Measurements from ENCODE around the gene NAA40. TPM values are rescaled to one million over a fixed set of nuclear protein-coding genes. Genes with fewer than 3 reads are reported as not detected.
"Not testable (repeated sequence)": the region's sequence is repeated elsewhere in the genome, so short reads cannot be mapped to it uniquely, and the experiment has no call there.

NAA40 gene
- total RNA-seq, 2 donors from 2014 or later: 26.0 to 29.1 TPM

GRCh38 chr11:63929616-63930015 is 9.2 kb upstream of the NAA40 start:
- no peak for ATAC-seq
- intact Hi-C loops (cut with DNase I): no loop called here
- no peak for DNase-seq

GRCh38 chr11:63931045-63931444 is 7.8 kb upstream of the NAA40 start:
- DNase-seq: no peak
- intact Hi-C loops (cut with DNase I): no loop called here
- ATAC-seq: no peak

- ATAC-seq: no peak
- DNase-seq: no peak
- intact Hi-C loops (cut with DNase I): no loop called here
These were observed 6.9 kb upstream of the NAA40 start for GRCh38 chr11:63931876-63932275.

GRCh38 chr11:63933459-63933858 is 5.3 kb upstream of the NAA40 start:
- intact Hi-C loops (cut with DNase I): no loop called here
- ATAC-seq (peak in 1 of 2 donors; percentile 43), DNase-seq (no peak)

GRCh38 chr11:63937713-63938478 is 906 bp upstream of the NAA40 start:
- DNase-seq: no peak
- intact Hi-C loops (cut with DNase I): no loop called here
- peak in 1 of 2 donors; percentile 17 for ATAC-seq

GRCh38 chr11:63939397-63939891 is 642 bp downstream of the NAA40 start:
- ATAC-seq (peak in 1 of 2 donors; percentile 2), DNase-seq (no peak)
- intact Hi-C loops (cut with DNase I): no loop called here

GRCh38 chr11:63940786-63941185 is 2.0 kb downstream of the NAA40 start:
- no peak for DNase-seq
- ATAC-seq: no peak
- intact Hi-C loops (cut with DNase I): loop anchor here (5.0 to 10.0 kb wide), 2 partner anchors 173 to 176 kb away; partner anchors contain the start of gene ZFTA (in 2 of the 2)

- intact Hi-C loops (cut with DNase I): loop anchor here (5.0 to 10.0 kb wide), 2 partner anchors 175 to 177 kb away; partner anchors contain the start of gene ZFTA (in 2 of the 2)
- DNase-seq (no peak), ATAC-seq (no peak)
These were observed 3.1 kb downstream of the NAA40 start for GRCh38 chr11:63941901-63942300.

- DNase-seq: no peak
- no peak for ATAC-seq
- intact Hi-C loops (cut with DNase I): loop anchor here (5.0 to 10.0 kb wide), 2 partner anchors 176 to 178 kb away; partner anchors contain the start of gene ZFTA (in 2 of the 2)
These were observed 4.0 kb downstream of the NAA40 start for GRCh38 chr11:63942803-63943202.

- DNase-seq (peak; percentile 45), ATAC-seq (peak; percentile 75 to 83)
- intact Hi-C loops (cut with DNase I): loop anchor here (1.0 to 10.0 kb wide), 4 partner anchors 108 to 180 kb away; partner anchors contain the start of genes ZFTA (in 2 of the 2) and MARK2 (in 1 of the 2)
These were observed 6.2 kb downstream of the NAA40 start for GRCh38 chr11:63944987-63945386.

- peak; percentile 81 to 87 for ATAC-seq
- DNase-seq: peak; percentile 71
- intact Hi-C loops (cut with DNase I): loop anchor here (1.0 to 10.0 kb wide), 3 partner anchors 108 to 181 kb away; partner anchors contain the start of genes MARK2 (in 1 of the 2) and ZFTA (in 1 of the 2)
These were observed 6.8 kb downstream of the NAA40 start for GRCh38 chr11:63945477-63946163.

- no peak for ATAC-seq
- DNase-seq: no peak
- intact Hi-C loops (cut with DNase I): no loop called here
These were observed 13.2 kb downstream of the NAA40 start for GRCh38 chr11:63951779-63952536.

GRCh38 chr11:63952570-63952969 is 13.8 kb downstream of the NAA40 start:
- no peak for ATAC-seq
- no peak for DNase-seq
- intact Hi-C loops (cut with DNase I): no loop called here

GRCh38 chr11:63958008-63958407 is 19.2 kb downstream of the NAA40 start:
- ATAC-seq (no peak), DNase-seq (no peak)
- intact Hi-C loops (cut with DNase I): no loop called here

GRCh38 chr11:63961608-63962412 is 23.0 kb downstream of the NAA40 start:
- DNase-seq: no peak
- peak in 1 of 2 donors; percentile 60 for ATAC-seq
- intact Hi-C loops (cut with DNase I): no loop called here

GRCh38 chr11:63963895-63964294 is 25.1 kb downstream of the NAA40 start:
- ATAC-seq; intact Hi-C loops (cut with DNase I): not testable (repeated sequence)

GRCh38 chr11:63966444-63966843 is 27.6 kb downstream of the NAA40 start:
- no peak for ATAC-seq
- intact Hi-C loops (cut with DNase I): no loop called here

More at GRCh38 chr11:63963895-63964294, 25.1 kb downstream of the NAA40 start:
- DNase-seq: not testable (repeated sequence)

GRCh38 chr11:63969461-63969860 is 30.7 kb downstream of the NAA40 start:
- ATAC-seq: no peak
- DNase-seq: no peak
- intact Hi-C loops (cut with DNase I): no loop called here

More at GRCh38 chr11:63966444-63966843, 27.6 kb downstream of the NAA40 start:
- DNase-seq: no peak
